HEK293T (cell line): ENCODE measurements around the gene GPR83.

Experiments
- ELF4 ChIP-seq: fragments of 450-650 bp; IDR thresholded peaks from 2 replicates; pipeline ENCODE4 v1.6.1; 2017; ENCODE audit warnings: antibody characterized with exemption
- FOXA1 ChIP-seq: fragments of 450-650 bp; IDR thresholded peaks from 2 replicates; pipeline ENCODE4 v1.6.1; 2016; ENCODE audit warnings: mild to moderate bottlenecking
- FOXM1 ChIP-seq: fragments of 450-650 bp; IDR thresholded peaks from 2 replicates; pipeline ENCODE4 v1.6.1; 2017; ENCODE audit warnings: mild to moderate bottlenecking, borderline replicate concordance
- PKNOX1 ChIP-seq: fragments of 450-650 bp; IDR thresholded peaks from 2 replicates; pipeline ENCODE4 v1.6.1; 2016
- SP1 ChIP-seq: fragments of 450-650 bp; IDR thresholded peaks from 2 replicates; pipeline ENCODE4 v1.6.1; 2017
- SUZ12 ChIP-seq: fragments of 450-650 bp; IDR thresholded peaks from 2 replicates; pipeline ENCODE4 v1.6.1; 2016; ENCODE audit warnings: mild to moderate bottlenecking

GRCh38 chr11:94423507-94423906 is 22.3 kb upstream of the GPR83 start:
- TF ChIP-seq FOXM1 = no peak
- no peak for TF ChIP-seq FOXA1
- no peak for TF ChIP-seq ELF4
- TF ChIP-seq SP1 = no peak
- no peak for TF ChIP-seq PKNOX1
- no peak for TF ChIP-seq SUZ12
